Omental fat pad (tissue), 4 donors: ENCODE data around the gene CELSR1. TPM values are rescaled to one million over a fixed set of nuclear protein-coding genes. Genes with fewer than 3 reads are reported as not detected.

Experiments
- ATAC-seq: fragments of 150-250 bp; one replicate; pipeline ENCODE4 v1.9.1; 2016; ENCODE audit warnings: mild to moderate bottlenecking, moderate library complexity; ENCODE audit not compliant: low FRiP score
- DNase-seq: peaks from one replicate; pipeline ENCODE4 v3.0.0-alpha.2; 2019; ENCODE audit warnings: low spot score
- CTCF ChIP-seq, 3 donors: fragments of 450-650 bp; IDR thresholded peaks; one replicate each; pipeline ENCODE4 v1.5.1; 2016 to 2017; ENCODE audit warnings: antibody characterized with exemption in 3 of 3, mild to moderate bottlenecking in 3 of 3, moderate library complexity in 2 of 3
- total RNA-seq, 4 donors: library from RNA; depleted of rRNA; stranded (reverse); fragments of >200 nt; gene quantifications; one replicate each; pipeline ENCODE4 v1.1.0, GENCODE V29; 2016

The CELSR1 gene
- total RNA-seq, 4 donors from 2014 or later: 1.3 to 5.9 (median 2.7) TPM

DNA sequence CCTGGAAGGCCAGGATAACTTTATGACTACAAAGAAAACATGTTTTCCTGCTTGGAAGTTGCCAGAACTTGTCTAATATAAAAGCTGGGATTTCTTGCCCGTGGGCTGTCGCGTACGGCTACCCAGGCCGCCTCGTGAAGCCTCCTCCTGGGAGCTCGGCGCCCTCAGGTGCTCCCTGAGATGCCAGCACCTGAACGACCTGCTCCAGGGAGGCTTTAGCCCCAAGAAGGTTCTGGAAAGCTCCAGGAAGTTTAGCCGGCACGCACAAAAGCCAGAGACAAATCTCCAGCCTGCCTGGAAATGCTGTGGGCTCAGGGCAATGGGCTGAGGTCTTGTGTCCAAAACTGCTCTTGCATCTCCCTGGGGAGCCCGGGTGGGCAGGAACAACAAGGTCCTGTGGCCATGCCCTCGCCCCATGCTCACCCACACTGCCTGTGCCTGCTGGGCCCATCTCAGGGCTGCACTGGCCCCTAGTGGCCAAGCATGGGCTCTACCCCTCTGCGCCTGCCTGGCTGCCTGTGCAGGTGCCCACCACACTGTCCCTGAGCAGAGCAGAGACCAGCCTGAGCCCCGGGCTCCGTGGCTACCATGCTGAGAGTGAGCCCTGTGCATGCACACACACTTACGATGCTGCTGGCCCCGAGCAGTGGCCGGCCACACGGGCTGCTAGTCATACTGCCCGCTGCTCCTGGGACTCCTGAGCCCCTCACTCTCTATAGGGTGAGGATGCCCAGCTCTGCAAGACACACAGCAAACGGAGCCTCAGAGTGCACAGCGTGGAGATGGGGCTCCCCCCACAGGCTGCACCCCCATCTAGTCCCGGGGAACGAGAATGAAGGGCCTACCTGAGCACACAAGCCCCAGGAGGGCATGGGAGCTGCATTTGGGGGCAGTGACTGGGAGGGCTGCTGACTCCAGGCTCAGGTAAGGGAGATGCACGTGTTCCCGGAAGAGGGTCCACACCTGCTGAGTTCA, 4.9 kb upstream of the CELSR1 start:
- ATAC-seq: peak; percentile 62
- peak in 1 of 3 donors; percentile 86 for TF ChIP-seq CTCF (IDR thresholded peaks at IDR 0.05)
- no peak for DNase-seq

GRCh38 chr22:46541536-46541935, 4.1 kb upstream of the CELSR1 start:
- no peak for TF ChIP-seq CTCF (IDR thresholded peaks at IDR 0.05)

GRCh38 chr22:46540874-46541273, 3.5 kb upstream of the CELSR1 start:
- no peak for ATAC-seq
- DNase-seq: no peak
- no peak for TF ChIP-seq CTCF (IDR thresholded peaks at IDR 0.05)

More at GRCh38 chr22:46541536-46541935, 4.1 kb upstream of the CELSR1 start:
- no peak for DNase-seq
- no peak for ATAC-seq

- DNase-seq: no peak
- no peak for TF ChIP-seq CTCF (IDR thresholded peaks at IDR 0.05)
- ATAC-seq: no peak
Observed at GRCh38 chr22:46539169-46539568, 1.7 kb upstream of the CELSR1 start.

DNA sequence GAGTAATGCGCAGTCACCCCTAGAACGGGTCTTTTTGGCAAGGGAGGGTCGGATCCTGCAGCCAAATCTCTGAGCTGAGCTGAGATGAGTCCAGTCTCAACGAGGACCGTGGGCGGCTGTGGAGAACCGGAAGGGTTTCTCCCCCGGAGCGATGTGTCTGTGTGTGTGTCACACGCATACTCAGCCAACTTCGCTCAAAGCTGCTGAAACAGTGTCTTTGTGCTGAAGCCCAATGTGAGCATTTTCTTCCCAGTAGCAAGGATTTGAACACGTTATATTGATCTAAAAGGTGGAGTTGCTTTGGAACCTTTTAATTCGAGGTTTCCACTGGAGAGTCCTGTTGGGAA, 1.4 kb upstream of the CELSR1 start:
- no peak for TF ChIP-seq CTCF (IDR thresholded peaks at IDR 0.05)
- DNase-seq (no peak), ATAC-seq (peak; percentile 53)

DNA sequence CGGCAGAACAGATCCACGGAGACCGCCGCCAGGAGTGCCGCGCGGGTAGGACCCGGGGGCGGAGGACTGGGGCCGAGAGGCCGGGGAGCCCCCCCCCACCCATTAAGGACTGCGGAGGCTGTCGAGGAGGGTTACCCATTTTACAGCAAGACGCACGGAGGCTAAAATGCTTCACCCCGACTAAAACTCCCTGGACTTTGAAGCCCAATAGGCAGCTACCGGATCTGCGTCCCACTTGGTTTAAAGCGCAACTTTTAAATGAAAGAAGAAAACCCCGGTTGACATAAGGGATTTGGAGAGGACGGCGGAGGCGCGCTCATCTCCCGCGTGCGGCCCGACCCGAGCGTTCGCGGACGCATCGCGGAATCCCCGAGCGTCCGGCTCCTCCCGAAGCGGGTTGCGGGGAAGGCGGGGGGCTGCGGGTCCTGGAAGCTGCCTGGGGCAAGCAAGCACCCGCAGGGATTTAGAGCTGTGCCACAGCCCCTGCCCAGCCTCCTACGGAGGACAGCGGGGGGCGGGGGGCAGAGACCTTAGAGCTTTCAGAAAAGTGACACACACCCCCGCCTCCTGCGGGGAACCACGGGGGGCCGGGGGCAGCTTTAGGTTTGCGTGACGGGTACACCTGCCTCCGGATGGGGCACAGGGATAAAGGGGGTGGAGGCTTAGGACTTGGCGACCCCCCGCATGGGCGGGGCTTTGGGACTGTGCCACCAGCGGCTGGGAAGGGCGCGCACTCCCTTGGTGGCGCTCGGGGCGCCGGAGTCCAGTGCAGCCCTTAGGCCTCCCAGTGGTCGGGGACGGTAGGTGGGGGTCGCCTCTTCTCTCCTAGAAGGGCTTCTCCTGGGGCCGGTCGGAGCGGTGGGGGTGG, 760 bp upstream of the CELSR1 start:
- ATAC-seq (peak; percentile 1), DNase-seq (no peak)
- no peak for TF ChIP-seq CTCF (IDR thresholded peaks at IDR 0.05)
